Eye (tissue), 1 donor: ENCODE results near the gene NPHP4.
A peak's percentile ranks its signal among the peaks of the same experiment; 100 is the strongest.

Experiments
- DNase-seq: peaks from one replicate; pipeline ENCODE4 v3.0.0-alpha.2; 2015

The NPHP4 gene

GRCh38 chr1:5888606-5889211 lies 103.5 kb downstream of the NPHP4 start:
- peak; percentile 40 for DNase-seq

GRCh38 chr1:5887971-5888361 lies 104.3 kb downstream of the NPHP4 start:
- no peak for DNase-seq

GRCh38 chr1:5887349-5887970 lies 104.8 kb downstream of the NPHP4 start:
- no peak for DNase-seq

GRCh38 chr1:5886541-5887348 lies 105.5 kb downstream of the NPHP4 start:
- no peak for DNase-seq

- no peak for DNase-seq
Observed at GRCh38 chr1:5886140-5886483, 106.1 kb downstream of the NPHP4 start.

GRCh38 chr1:5885471-5886139 lies 106.6 kb downstream of the NPHP4 start:
- DNase-seq, result no peak

GRCh38 chr1:5884110-5884509 lies 108.1 kb downstream of the NPHP4 start:
- peak; percentile 13 for DNase-seq

- no peak for DNase-seq
Observed at GRCh38 chr1:5883129-5884048, 108.8 kb downstream of the NPHP4 start.

GRCh38 chr1:5882367-5883128 lies 109.7 kb downstream of the NPHP4 start:
- DNase-seq, result no peak

GRCh38 chr1:5881526-5882222 lies 110.6 kb downstream of the NPHP4 start:
- no peak for DNase-seq

GRCh38 chr1:5880630-5881405 lies 111.4 kb downstream of the NPHP4 start:
- no peak for DNase-seq

- no peak for DNase-seq
Observed at GRCh38 chr1:5879421-5879820, 112.8 kb downstream of the NPHP4 start.

- DNase-seq, result no peak
Observed at GRCh38 chr1:5878971-5879370, 113.3 kb downstream of the NPHP4 start.

GRCh38 chr1:5877683-5878530 lies 114.3 kb downstream of the NPHP4 start:
- DNase-seq, result no peak

GRCh38 chr1:5877001-5877400 lies 115.2 kb downstream of the NPHP4 start:
- DNase-seq, result no peak

GRCh38 chr1:5876094-5876650 lies 116.1 kb downstream of the NPHP4 start:
- DNase-seq, result no peak

GRCh38 chr1:5875345-5875910 lies 116.8 kb downstream of the NPHP4 start:
- DNase-seq, result no peak

GRCh38 chr1:5874416-5875110 lies 117.7 kb downstream of the NPHP4 start:
- DNase-seq, result no peak
